ENCODE measurements around the gene PSMD13.

Gene PSMD13

GRCh38 chr11:290621-291231 lies 54.0 kb downstream of the PSMD13 start:
- no peak for DNase-seq

DNA sequence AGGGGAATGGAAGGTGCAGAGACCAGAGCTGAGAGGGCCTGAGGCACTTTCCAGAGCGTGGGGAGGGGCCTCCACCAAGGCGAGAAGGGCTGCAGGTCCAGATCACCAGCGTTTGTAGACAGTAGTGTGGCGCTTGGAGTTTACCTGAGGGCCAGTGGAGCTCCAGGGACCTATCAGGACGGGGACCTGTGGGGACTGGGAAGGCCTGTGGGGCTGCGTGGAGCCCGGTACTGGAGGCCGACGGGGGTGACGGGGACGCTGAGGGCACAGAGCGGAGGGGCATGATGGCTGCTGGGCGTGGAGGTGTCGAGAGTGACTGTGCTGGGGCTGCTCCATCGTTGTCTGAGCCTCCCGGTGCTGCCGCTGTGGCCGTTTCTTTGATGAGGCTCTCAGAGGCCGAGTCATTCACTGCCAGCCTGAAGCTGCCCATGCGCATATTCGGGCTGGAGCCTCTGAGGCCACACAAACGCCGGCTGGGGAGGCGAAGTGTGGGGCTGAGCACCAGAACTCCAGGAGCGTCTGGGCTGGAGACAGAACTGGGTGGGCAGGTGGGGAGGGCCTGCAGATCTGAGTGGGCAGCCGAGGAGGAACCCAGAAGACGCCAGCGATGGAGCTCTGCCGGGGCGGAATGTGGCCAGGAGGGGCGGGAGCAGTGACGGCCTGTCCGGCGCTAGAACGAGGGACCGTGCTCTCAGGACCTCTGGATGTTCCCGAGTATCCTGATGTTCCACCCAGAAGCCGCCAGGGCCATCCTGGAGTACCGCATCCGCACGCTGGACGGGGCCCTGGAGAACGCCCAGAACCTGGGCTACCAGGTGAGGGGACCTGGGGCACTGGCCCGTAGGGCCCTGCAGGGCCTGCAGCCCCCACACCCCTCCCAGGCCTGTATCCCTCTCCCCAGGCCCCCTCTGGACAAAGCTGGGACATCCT lies 54.8 kb downstream of the PSMD13 start:
- DNase-seq = no peak

GRCh38 chr11:292211-293121 lies 55.7 kb downstream of the PSMD13 start:
- no peak for DNase-seq

DNA sequence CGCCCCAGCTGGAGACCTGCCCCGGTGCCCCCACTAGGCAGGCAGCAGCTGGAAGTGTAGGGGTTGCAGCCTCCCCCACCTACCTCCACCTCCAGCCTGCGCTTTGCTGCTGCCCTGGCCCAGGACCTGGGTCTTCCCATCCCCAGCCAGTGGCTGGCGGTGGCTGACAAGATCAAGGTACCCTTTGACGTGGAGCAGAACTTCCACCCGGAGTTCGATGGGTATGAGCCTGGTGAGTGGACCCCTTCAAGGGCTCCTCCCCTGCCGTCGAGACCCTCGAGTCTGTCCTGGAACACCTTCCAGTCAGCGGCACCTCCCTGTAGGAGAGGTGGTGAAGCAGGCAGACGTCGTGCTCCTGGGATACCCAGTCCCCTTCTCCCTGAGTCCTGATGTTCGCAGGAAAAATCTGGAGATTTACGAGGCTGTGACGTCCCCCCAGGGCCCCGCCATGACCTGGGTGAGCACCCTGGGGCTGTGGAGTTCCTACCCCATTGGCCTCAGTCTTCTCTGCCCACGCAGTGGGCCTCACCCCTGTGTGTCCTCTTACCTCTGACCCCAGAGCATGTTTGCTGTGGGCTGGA lies 56.6 kb downstream of the PSMD13 start:
- no peak for DNase-seq

- DNase-seq = no peak
These were observed 57.3 kb downstream of the PSMD13 start for GRCh38 chr11:293852-294661.

DNA sequence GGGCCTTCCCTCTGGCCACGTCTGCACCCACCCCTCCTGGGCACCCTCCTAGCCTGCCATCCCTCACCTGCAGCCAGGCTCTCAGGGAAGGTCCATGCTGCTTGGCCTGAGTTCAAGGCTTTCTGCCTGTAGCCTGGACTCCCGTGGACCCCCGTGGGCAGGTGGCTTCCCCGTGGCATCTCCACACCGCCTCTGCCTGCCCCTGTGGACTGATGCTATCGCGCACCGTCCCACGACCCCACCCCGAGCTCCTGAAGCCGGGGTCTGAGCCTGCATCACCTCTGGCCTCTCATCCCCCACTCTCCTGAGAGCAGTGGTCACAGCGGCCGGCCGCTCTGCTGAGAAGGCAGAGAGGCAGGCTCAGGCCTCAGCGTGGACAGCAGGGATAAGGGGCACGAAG lies 58.0 kb downstream of the PSMD13 start:
- DNase-seq = no peak

- DNase-seq = no peak
These were observed 58.8 kb downstream of the PSMD13 start for GRCh38 chr11:295351-296170.

DNA sequence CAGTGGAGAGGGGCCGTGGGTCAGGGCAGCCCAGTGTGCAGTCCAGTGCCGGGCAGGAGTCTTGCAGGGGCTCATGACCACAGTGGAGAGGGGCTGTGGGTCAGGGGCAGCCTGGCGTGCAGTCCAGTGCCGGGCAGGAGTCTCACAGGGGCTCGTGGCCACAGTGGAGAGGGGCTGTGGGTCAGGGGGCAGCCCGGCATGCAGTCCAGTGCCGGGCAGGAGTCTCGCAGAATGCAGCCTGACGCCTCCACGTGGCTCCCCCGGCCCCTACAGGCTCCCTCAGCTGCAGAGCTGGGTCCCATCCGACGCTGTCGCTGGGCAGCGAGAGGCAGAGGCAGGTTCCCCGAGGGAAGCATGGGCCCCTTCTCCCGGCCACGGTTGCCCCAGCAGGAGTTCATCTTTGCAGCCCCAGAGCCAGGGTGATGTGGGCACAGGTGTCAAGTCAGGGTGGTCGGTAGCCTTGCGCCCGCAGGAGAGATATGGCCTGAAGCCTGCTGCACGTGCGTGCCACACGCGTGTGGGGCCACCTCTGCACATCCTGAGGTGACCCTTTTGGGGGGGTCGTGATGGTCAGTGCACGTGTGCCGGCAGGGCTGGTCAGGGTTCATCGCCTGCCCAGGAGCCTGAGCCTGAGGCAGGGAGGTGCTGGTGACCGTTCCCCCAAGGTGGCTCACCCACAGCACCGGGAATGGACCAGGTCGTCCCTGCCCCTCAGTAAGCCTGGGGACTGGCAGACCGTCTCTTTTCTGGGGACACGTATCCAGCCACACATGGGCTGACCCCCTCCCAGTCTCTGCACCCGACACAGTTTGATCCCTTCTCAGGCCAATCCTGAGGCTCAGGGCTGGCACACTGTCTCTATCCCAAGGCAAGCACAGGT lies 59.6 kb downstream of the PSMD13 start:
- no peak for DNase-seq

GRCh38 chr11:297051-297585 lies 60.3 kb downstream of the PSMD13 start:
- no peak for DNase-seq

DNA sequence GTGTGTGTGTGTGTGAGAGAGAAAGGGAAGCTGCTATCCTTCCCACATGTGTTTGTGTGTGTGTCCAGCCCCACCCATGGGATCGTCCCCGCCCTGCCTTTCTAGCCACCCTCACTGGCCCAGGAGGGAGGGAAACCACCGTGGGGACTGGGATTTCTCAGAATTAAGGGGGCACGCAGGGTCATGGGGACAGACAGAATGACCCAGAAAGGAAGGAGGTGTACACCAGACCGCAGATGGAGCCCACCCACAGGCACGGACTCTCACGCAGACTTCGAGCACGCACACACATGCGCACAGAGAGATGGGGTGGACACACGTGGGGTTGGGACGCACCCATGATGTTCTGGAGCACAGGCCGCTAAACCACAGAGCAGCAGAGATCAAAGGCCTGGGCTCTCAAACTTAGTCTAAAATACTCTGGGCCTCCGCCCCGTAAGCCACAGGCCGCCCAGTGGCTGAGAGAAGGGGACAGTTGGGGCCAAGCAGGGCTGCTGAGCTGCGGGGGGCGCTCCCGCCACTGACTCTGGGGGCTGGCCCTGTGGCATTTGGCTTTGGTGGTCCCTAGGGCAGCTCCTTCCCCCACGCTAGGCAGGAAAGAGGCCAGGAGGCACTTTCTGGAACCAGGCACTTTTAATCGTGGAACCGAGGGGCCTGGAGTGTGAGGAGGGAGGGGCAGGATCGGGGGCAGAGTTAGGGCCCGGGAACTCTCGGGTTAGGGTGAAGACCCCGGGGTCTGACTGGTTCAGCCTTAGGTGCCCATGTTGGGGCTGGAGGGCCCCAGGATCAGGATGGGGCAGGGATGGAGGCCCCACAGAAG lies 61.0 kb downstream of the PSMD13 start:
- DNase-seq = peak; percentile 51

DNA sequence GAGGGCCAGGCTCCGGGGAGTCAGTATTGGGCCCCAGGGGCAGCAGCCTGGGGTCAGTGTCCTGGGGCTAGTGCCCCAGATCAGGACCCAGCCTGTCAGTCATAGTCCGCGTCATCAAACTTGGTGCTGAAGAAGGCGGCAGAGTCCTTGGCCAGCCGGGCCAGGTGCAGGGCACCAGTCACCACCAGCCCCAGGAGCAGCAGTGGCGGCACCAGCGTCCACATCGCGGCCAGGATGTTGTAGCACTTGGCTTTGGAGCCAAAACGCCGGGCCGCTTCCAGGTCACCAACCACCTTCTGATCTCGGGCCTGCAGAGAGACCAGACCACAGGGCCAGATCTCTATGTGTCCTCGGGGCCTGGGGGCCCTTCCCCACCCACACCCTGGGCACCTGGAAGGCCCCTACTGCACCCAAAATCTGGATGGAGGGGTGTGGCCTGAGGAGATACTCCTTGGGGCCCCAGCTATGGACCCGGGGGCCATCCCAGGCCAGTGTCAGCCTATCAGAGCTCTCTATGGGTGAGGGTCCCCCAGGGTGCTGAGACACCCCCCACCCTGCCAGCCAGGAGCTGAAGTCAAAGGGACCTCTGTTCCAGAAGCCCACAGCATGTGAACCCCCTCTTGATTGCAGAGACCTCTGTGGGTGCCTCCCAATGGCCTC lies 61.8 kb downstream of the PSMD13 start:
- peak; percentile 6 for DNase-seq

DNA sequence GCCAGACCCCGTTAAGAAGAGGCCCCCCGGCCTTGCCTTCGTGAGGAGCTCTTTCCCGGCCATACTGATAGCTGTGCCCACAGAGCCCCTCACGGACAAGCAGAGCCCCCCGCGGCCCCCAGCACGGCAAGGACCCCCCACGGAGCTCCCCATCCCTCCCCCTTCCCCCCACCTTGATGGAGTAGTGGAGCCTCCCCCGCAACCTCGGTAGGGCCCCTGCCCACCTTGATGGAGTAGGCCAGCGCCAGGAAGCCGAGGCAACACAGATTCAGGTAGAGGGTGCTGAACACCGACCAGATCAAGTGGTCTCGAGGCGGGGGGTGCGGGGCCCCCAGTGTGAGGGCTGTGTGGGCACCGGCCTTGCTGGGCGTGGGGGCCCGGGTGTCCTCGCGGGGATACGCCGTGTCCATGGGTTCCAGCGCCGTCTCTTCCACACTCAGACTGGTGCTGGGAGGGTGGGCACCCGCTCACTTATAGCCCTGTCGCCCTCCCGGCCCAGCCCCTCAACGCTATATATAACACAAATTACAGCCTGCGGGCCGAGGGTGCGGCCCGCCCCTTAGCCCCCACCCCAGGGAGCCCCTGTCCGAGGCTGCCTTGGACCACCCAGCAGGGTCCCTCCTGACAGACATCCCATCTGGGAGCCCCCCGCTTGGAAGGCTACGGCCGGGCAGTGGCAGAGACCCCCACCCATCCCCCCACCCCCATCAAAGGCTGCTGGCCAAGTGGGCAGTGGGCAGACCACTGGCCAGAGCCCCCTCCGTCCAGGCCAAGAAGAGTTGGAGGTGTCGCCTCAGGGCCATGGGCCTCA lies 62.5 kb downstream of the PSMD13 start, which contains the start of gene IFITM5:
IFITM5 (minus strand) TSS at position 446 of the 811 bp plus-strand sequence; CDS start at position 410, 36 bp downstream.
- no peak for DNase-seq

- no peak for DNase-seq
These were observed 63.4 kb downstream of the PSMD13 start for GRCh38 chr11:299951-300735.

All from activated CD4-positive, alpha-beta T cell treated with anti-CD3 and anti-CD28 coated beads for 48 hours (primary cell).